GM23248 (cell line): Measurements from ENCODE around the gene TSPAN9. TPM values are rescaled to one million over a fixed set of nuclear protein-coding genes. Genes with fewer than 3 reads are reported as not detected.

Experiments
- DNase-seq: peaks from one replicate; pipeline ENCODE4 v3.0.0-alpha.2; 2015
- H2AFZ ChIP-seq: fragments of 200-600 bp; sonication (generic); 2 replicates; pipeline ENCODE4 v1.6.1; 2016; ENCODE audit warnings: antibody characterized with exemption
- H3F3A ChIP-seq: fragments of 200-600 bp; sonication (generic); 2 replicates; pipeline ENCODE4 v1.6.1; 2016; ENCODE audit warnings: mild to moderate bottlenecking, antibody characterized with exemption, mixed run types; ENCODE audit not compliant: insufficient read depth
- H3K27ac ChIP-seq: fragments of 200-600 bp; sonication (generic); 2 replicates; pipeline ENCODE4 v1.5.1; 2016; ENCODE audit warnings: mild to moderate bottlenecking
- H3K27me3 ChIP-seq: fragments of 200-600 bp; sonication (generic); replicated peaks from 2 replicates; pipeline ENCODE4 v1.6.1; 2016; ENCODE audit warnings: mild to moderate bottlenecking; ENCODE audit not compliant: insufficient read depth
- H3K36me3 ChIP-seq: fragments of 200-600 bp; sonication (generic); 2 replicates; pipeline ENCODE4 v1.6.1; 2016; ENCODE audit warnings: low read depth, mild to moderate bottlenecking
- H3K4me1 ChIP-seq: fragments of 200-600 bp; sonication (generic); 2 replicates; pipeline ENCODE4 v1.6.1; 2016; ENCODE audit warnings: mild to moderate bottlenecking; ENCODE audit not compliant: insufficient read depth
- H3K4me2 ChIP-seq: fragments of 200-600 bp; sonication (generic); one replicate; pipeline ENCODE4 v1.6.1; 2016; ENCODE audit warnings: mild to moderate bottlenecking; ENCODE audit not compliant: unreplicated experiment
- H3K4me3 ChIP-seq: fragments of 200-600 bp; sonication (generic); 2 replicates; pipeline ENCODE4 v1.5.1; 2016; ENCODE audit warnings: mild to moderate bottlenecking
- H3K79me2 ChIP-seq: fragments of 200-600 bp; sonication (generic); 2 replicates; pipeline ENCODE4 v1.6.1; 2016; ENCODE audit warnings: mild to moderate bottlenecking; ENCODE audit not compliant: insufficient read depth
- H3K9ac ChIP-seq: fragments of 200-600 bp; sonication (generic); 2 replicates; pipeline ENCODE4 v1.6.1; 2016; ENCODE audit warnings: mild to moderate bottlenecking
- H3K9me2 ChIP-seq: fragments of 200-600 bp; sonication (generic); 2 replicates; pipeline ENCODE4 v1.6.1; 2016; ENCODE audit warnings: mixed run types, mild to moderate bottlenecking, moderate library complexity; ENCODE audit not compliant: insufficient read depth
- H3K9me3 ChIP-seq: fragments of 200-600 bp; sonication (generic); one replicate; pipeline ENCODE4 v1.6.1; 2017; ENCODE audit warnings: low read depth
- H4K20me1 ChIP-seq: fragments of 200-600 bp; sonication (generic); 2 replicates; pipeline ENCODE4 v1.6.0; 2016; ENCODE audit not compliant: insufficient read depth
- EZH2 ChIP-seq: fragments of 200-600 bp; sonication (generic); IDR thresholded peaks from 2 replicates; pipeline ENCODE4 v1.6.1; 2018; ENCODE audit warnings: antibody characterized with exemption, mild to moderate bottlenecking; ENCODE audit not compliant: insufficient read depth, poor library complexity, severe bottlenecking
- EZH2phosphoT487 ChIP-seq: fragments of 200-600 bp; sonication (generic); IDR thresholded peaks from 2 replicates; pipeline ENCODE4 v1.6.1; 2018; ENCODE audit warnings: antibody characterized with exemption, moderate library complexity, mild to moderate bottlenecking, low read depth; ENCODE audit not compliant: insufficient read depth
- whole genome bisulfite sequencing, 2 experiments: methylation state at CpG; one replicate each; pipeline ENCODE4 v1.1.6; 2015 to 2017; ENCODE audit warnings: low lambda C conversion rate in 2 of 2, low coverage in 1 of 2; ENCODE audit errors: missing lambda C conversion rate in 2 of 2; 5-methylcytosine and 5-hydroxymethylcytosine counted together
- in situ Hi-C: fragments of 300-500 bp; cut with MboI; formaldehyde crosslinking; loops from 2 replicates; pipeline ENCODE4 v1.15.0; 2020
- polyA plus RNA-seq: library from polyadenylated mRNA; unstranded; fragments of >200 nt; fragmentation: Nextera tagmentation; extraction: Ambion mirVana; gene quantifications from 2 replicates; pipeline ENCODE4 v1.2.1, GENCODE V29; 2016
- total RNA-seq: library from RNA; depleted of rRNA; stranded (reverse); fragments of >200 nt; shearing (Covaris generic); gene quantifications from 2 replicates; pipeline ENCODE4 v1.2.3, GENCODE V29; 2014

TSPAN9 gene
- total and polyA plus RNA-seq, 2 experiments from 2014 or later: 9.5 to 14.4 TPM

GRCh38 chr12:3200032-3200617, 122.9 kb downstream of the TSPAN9 start:
- in situ Hi-C loops: no loop called here
- Histone ChIP-seq H3K27ac (no peak overlapping the region), H3K4me3 (peak overlapping the region; percentile 73), H3K9me3 (no peaks in the 10 kb centered on the region), H3K9ac (peak overlapping the region; percentile 26; the same call in 1 of the 2 replicates), H3K4me1 (no peaks in the 10 kb centered on the region), H4K20me1 (no peaks in the 10 kb centered on the region), H3K36me3 (no peaks in the 10 kb centered on the region), H3K4me2 (peak overlapping the region; percentile 74), H3K9me2 (no peaks in the 10 kb centered on the region), H3K79me2 (no peaks in the 10 kb centered on the region), H2AFZ (peak overlapping the region; percentile 58), H3F3A (no peaks in the 10 kb centered on the region), H3K27me3 (0 out of 2 replicates have a peak, but pooled peaks cover 10% of the 10 kb centered on the region)
- TF ChIP-seq EZH2 (no peak), EZH2phosphoT487 (no peak)
- peak; percentile 69 for DNase-seq
- WGBS, 2 experiments: 1% methylated on average over 26 to 48 of the region's 49 CpGs

GRCh38 chr12:3200814-3201233, 123.6 kb downstream of the TSPAN9 start:
- no peak for DNase-seq
- 37 to 40% methylated on average over 23 to 33 of the region's 41 CpGs for WGBS, 2 experiments

DNA sequence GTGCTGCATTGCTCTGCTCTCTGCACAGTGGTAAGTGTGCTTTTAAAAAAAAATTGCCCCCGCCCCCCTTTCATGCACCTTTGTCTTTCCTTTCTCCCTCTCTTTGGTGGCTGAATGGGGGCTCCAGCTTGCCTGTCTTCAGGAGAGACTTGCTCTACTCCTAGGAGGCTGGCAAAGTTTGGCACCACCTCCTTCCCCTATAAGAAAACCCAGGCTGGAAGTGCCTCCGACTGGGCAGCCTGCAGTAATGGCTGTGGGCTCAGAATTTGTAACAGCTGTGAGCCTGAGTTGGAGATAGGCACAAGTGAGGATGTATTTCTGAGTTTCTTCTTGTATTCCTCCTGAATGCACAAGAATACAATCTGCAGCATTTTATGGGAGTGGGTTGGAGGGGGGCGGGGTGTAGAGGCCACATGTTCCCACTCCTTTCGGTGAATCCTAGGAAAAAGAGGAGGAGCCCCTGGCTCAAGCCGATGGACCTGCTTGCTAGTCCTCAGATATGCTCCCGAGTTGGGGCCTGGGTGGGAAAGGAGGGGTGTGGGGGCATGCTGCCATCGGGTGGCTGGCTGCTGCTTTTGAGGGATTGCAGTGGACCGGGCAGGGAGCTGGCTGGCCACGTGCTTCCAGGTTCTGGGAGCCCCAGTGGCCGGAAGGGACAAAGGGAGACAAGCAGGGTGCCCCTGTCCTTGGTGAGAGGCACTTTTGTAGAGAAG, 124.3 kb downstream of the TSPAN9 start:
- Histone ChIP-seq H3K9me2 (no peaks in the 10 kb centered on the region), H3K27ac (no peak overlapping the region), H4K20me1 (no peaks in the 10 kb centered on the region), H3K9ac (no peak overlapping the region), H3K4me2 (no peak overlapping the region), H2AFZ (no peak overlapping the region), H3K36me3 (no peaks in the 10 kb centered on the region), H3K9me3 (no peaks in the 10 kb centered on the region), H3F3A (no peaks in the 10 kb centered on the region), H3K4me3 (no peak overlapping the region), H3K4me1 (no peaks in the 10 kb centered on the region), H3K27me3 (0 out of 2 replicates have a peak, but pooled peaks cover 10% of the 10 kb centered on the region), H3K79me2 (no peaks in the 10 kb centered on the region)
- in situ Hi-C loops: no loop called here
- DNase-seq: no peak
- no peak for TF ChIP-seq EZH2
- 77 to 85% methylated on average over 9 to 10 of the region's 10 CpGs for WGBS, 2 experiments

More at GRCh38 chr12:3200814-3201233, 123.6 kb downstream of the TSPAN9 start:
- H3K27me3 ChIP-seq: 0 out of 2 replicates have a peak, but pooled peaks cover 10% of the 10 kb centered on the region
- TF ChIP-seq EZH2: no peak
- no peak for TF ChIP-seq EZH2phosphoT487
- H3K9ac ChIP-seq: peak overlapping the region; percentile 26; the same call in 1 of the 2 replicates
- no peaks in the 10 kb centered on the region for H3K4me1 ChIP-seq
- no peaks in the 10 kb centered on the region for H3K36me3 ChIP-seq
- H3K79me2 ChIP-seq: no peaks in the 10 kb centered on the region
- no peak overlapping the region for H3K27ac ChIP-seq
- peak overlapping the region; percentile 74 for H3K4me2 ChIP-seq
- H3K9me2 ChIP-seq: no peaks in the 10 kb centered on the region
- H3K4me3 ChIP-seq: peak overlapping the region; percentile 73
- peak overlapping the region; percentile 58; the same call in 1 of the 2 replicates for H2AFZ ChIP-seq
- in situ Hi-C loops: no loop called here
- no peaks in the 10 kb centered on the region for H3K9me3 ChIP-seq
- no peaks in the 10 kb centered on the region for H3F3A ChIP-seq
- no peaks in the 10 kb centered on the region for H4K20me1 ChIP-seq

DNA sequence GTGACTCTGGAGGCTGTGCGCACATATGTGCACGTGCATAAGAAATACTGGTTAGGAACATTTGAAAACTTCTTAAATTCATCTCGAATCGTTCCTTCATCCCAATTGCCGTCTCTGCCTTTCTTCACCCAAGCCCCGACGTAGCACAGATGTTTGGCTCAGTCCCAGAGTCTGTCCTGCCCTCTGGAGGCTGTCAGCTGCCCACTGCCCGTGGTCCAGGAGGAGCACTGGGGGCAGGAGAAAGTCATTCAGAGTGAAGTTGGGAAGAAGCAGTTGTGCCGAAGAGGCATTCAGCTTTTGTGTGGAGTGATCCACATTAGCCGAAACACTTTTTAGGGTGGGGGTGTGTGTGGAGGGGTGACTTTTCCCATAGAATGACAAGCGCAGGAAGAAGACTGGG, 124.9 kb downstream of the TSPAN9 start:
- Histone ChIP-seq H3K9me2 (no peaks in the 10 kb centered on the region), H3K36me3 (no peaks in the 10 kb centered on the region), H3K9ac (no peak overlapping the region), H3K9me3 (no peaks in the 10 kb centered on the region), H3F3A (no peaks in the 10 kb centered on the region), H3K27ac (no peak overlapping the region), H2AFZ (no peak overlapping the region), H3K4me2 (no peak overlapping the region), H3K4me1 (no peaks in the 10 kb centered on the region), H3K27me3 (0 out of 2 replicates have a peak, but pooled peaks cover 10% of the 10 kb centered on the region), H4K20me1 (no peaks in the 10 kb centered on the region), H3K79me2 (no peaks in the 10 kb centered on the region), H3K4me3 (no peak overlapping the region)
- in situ Hi-C loops: no loop called here
- WGBS, 2 experiments: 67 to 75% methylated on average over 11 of the region's 11 CpGs
- TF ChIP-seq EZH2phosphoT487 (no peak), EZH2 (no peak)
- no peak for DNase-seq
